ENCODE data around the gene PLOD2. TPM values are rescaled to one million over a fixed set of nuclear protein-coding genes. Genes with fewer than 3 reads are reported as not detected.

The PLOD2 gene
- total RNA-seq, 4 donors from 2014 or later: 17.2 to 27.6 (median 19.5) TPM

- Histone ChIP-seq H3K4me3 (no peak overlapping the region), H3K27me3 (no peaks in the 10 kb centered on the region), H3K4me1 (peaks cover 0 to 15% (median 2%) of the 10 kb centered on the region in 4 donors), H3K27ac (peak overlapping the region in 1 of 4 donors; percentile 13), H3K9me3 (peaks cover 0 to under 1% (median 0%) of the 10 kb centered on the region in 4 donors), H3K36me3 (peaks cover 0 to 14% (median 0%) of the 10 kb centered on the region in 3 donors)
- WGBS, 2 donors: 63 to 69% methylated on average over 6 of the region's 6 CpGs
- no peak for TF ChIP-seq EP300 (IDR thresholded peaks at IDR 0.05)
- no peak for TF ChIP-seq CTCF (IDR thresholded peaks at IDR 0.05)
- no peak for TF ChIP-seq POLR2A (IDR thresholded peaks at IDR 0.05)
- no peak for DNase-seq (ENCODE audit: low spot score in 2 of 2)
Observed at GRCh38 chr3:146178006-146178689, 17.2 kb upstream of the PLOD2 start.

GRCh38 chr3:146177519-146177918 lies 16.5 kb upstream of the PLOD2 start:
- Histone ChIP-seq H3K36me3 (peaks cover 0 to 13% (median 0%) of the 10 kb centered on the region in 3 donors), H3K4me1 (peaks cover 0 to 15% (median 2%) of the 10 kb centered on the region in 4 donors), H3K27me3 (no peaks in the 10 kb centered on the region), H3K4me3 (no peak overlapping the region), H3K27ac (peak overlapping the region in 1 of 4 donors; percentile 13), H3K9me3 (no peaks in the 10 kb centered on the region)
- no peak for TF ChIP-seq EP300 (IDR thresholded peaks at IDR 0.05)
- TF ChIP-seq CTCF (IDR thresholded peaks at IDR 0.05): no peak
- no peak for TF ChIP-seq POLR2A (IDR thresholded peaks at IDR 0.05)
- DNase-seq (ENCODE audit: low spot score in 2 of 2): peak; percentile 33 to 40
- WGBS, 2 donors: 47 to 77% methylated on average over 1 of the region's 1 CpG

GRCh38 chr3:146177072-146177471 lies 16.1 kb upstream of the PLOD2 start:
- no peak overlapping the region for H3K4me3 ChIP-seq
- WGBS, 2 donors: 69 to 78% methylated on average over 3 of the region's 3 CpGs
- H3K27ac ChIP-seq: no peak overlapping the region
- H3K27me3 ChIP-seq: no peaks in the 10 kb centered on the region
- peaks cover 0 to 9% (median 0%) of the 10 kb centered on the region in 3 donors for H3K36me3 ChIP-seq
- peaks cover 0 to 15% (median 2%) of the 10 kb centered on the region in 4 donors for H3K4me1 ChIP-seq
- no peaks in the 10 kb centered on the region for H3K9me3 ChIP-seq
- TF ChIP-seq POLR2A (IDR thresholded peaks at IDR 0.05) (no peak), EP300 (IDR thresholded peaks at IDR 0.05) (no peak), CTCF (IDR thresholded peaks at IDR 0.05) (no peak)
- no peak for DNase-seq (ENCODE audit: low spot score in 2 of 2)

GRCh38 chr3:146172586-146172985 lies 11.6 kb upstream of the PLOD2 start:
- Histone ChIP-seq H3K27me3 (no peaks in the 10 kb centered on the region), H3K4me1 (peaks cover 0 to 3% (median under 1%) of the 10 kb centered on the region in 4 donors), H3K36me3 (peaks cover 0 to 13% (median 0%) of the 10 kb centered on the region in 3 donors), H3K27ac (no peak overlapping the region), H3K9me3 (no peaks in the 10 kb centered on the region), H3K4me3 (no peak overlapping the region)
- 57 to 58% methylated on average over 1 of the region's 1 CpG for WGBS, 2 donors
- TF ChIP-seq EP300 (IDR thresholded peaks at IDR 0.05) (no peak), POLR2A (IDR thresholded peaks at IDR 0.05) (no peak), CTCF (IDR thresholded peaks at IDR 0.05) (no peak)
- DNase-seq (ENCODE audit: low spot score in 2 of 2): no peak

GRCh38 chr3:146170591-146170990 lies 9.6 kb upstream of the PLOD2 start:
- DNase-seq (ENCODE audit: low spot score in 2 of 2): no peak
- Histone ChIP-seq H3K4me3 (no peak overlapping the region), H3K27me3 (no peaks in the 10 kb centered on the region), H3K9me3 (no peaks in the 10 kb centered on the region), H3K36me3 (peaks cover 0 to 13% (median 0%) of the 10 kb centered on the region in 3 donors), H3K4me1 (peaks cover 0 to 12% (median 0%) of the 10 kb centered on the region in 4 donors), H3K27ac (no peak overlapping the region)
- TF ChIP-seq EP300 (IDR thresholded peaks at IDR 0.05) (no peak), CTCF (IDR thresholded peaks at IDR 0.05) (no peak)
- WGBS, 2 donors: 96 to 97% methylated on average over 1 of the region's 1 CpG

All from tibial nerve (tissue), 4 donors.